CD8-positive, alpha-beta memory T cell (primary cell): ENCODE results near the gene TTC9. TPM values are rescaled to one million over a fixed set of nuclear protein-coding genes. Genes with fewer than 3 reads are reported as not detected.
"Not testable (repeated sequence)": the region's sequence is repeated elsewhere in the genome, so short reads cannot be mapped to it uniquely, and the experiment has no call there.

ENCODE experiments used
- CTCF ChIA-PET: fragments of 350-600 bp; sonication (Branson Sonifier 250); formaldehyde crosslinking; loops from one replicate; lab custom pipeline; 2021; ENCODE audit warnings: antibody characterized with exemption; lab: Charles Lee
- POLR2A ChIA-PET: fragments of 350-600 bp; sonication (Branson Sonifier 250); formaldehyde crosslinking; loops from one replicate; lab custom pipeline; 2021; ENCODE audit warnings: antibody characterized with exemption; lab: Charles Lee
- DNase-seq, 5 donors: peaks; one replicate each; pipeline versions ENCODE4 v3.0.0 to v3.0.0-alpha.2; 2020 to 2022; ENCODE audit warnings: mixed read lengths in 1 of 5
- H3K27ac ChIP-seq: one replicate; pipeline ENCODE4 v1.7.0; 2013; ENCODE audit warnings: low read depth, mild to moderate bottlenecking, low read length, moderate library complexity
- H3K27me3 ChIP-seq: 2 replicates; pipeline ENCODE4 v1.7.0; 2013; ENCODE audit warnings: low read length, mild to moderate bottlenecking; ENCODE audit not compliant: insufficient read depth, poor library complexity, severe bottlenecking
- H3K36me3 ChIP-seq: 2 replicates; pipeline ENCODE4 v1.7.0; 2013; ENCODE audit warnings: mild to moderate bottlenecking, low read length, moderate library complexity; ENCODE audit not compliant: insufficient read depth
- H3K4me1 ChIP-seq: 2 replicates; pipeline ENCODE4 v1.7.0; 2013; ENCODE audit warnings: mild to moderate bottlenecking, low read length, moderate library complexity; ENCODE audit not compliant: insufficient read depth
- H3K4me3 ChIP-seq: 2 replicates; pipeline ENCODE4 v1.7.0; 2013; ENCODE audit warnings: mild to moderate bottlenecking, low read length
- H3K9me3 ChIP-seq: 2 replicates; pipeline ENCODE4 v1.7.0; 2013; ENCODE audit warnings: mild to moderate bottlenecking, low read length
- H3K27ac Mint-ChIP-seq, 8 donors: one replicate each; pipeline ENCODE4 v1.8.0; 2020 to 2021; ENCODE audit warnings: mixed read lengths in 8 of 8, mild to moderate bottlenecking in 6 of 8, inconsistent platforms in 3 of 8, moderate library complexity in 3 of 8
- H3K27me3 Mint-ChIP-seq, 2 donors: one replicate each; pipeline ENCODE4 v1.8.0; 2020 to 2021; ENCODE audit warnings: mixed read lengths in 2 of 2, mild to moderate bottlenecking in 1 of 2, moderate library complexity in 1 of 2
- H3K36me3 Mint-ChIP-seq, 3 donors: one replicate each; pipeline ENCODE4 v1.8.0; 2020 to 2021; ENCODE audit warnings: mixed read lengths in 3 of 3, inconsistent platforms in 1 of 3, mild to moderate bottlenecking in 1 of 3
- H3K4me1 Mint-ChIP-seq, 3 donors: one replicate each; pipeline ENCODE4 v1.8.0; 2020 to 2021; ENCODE audit warnings: mixed read lengths in 3 of 3, inconsistent platforms in 1 of 3, mild to moderate bottlenecking in 1 of 3
- H3K4me3 Mint-ChIP-seq, 7 donors: one replicate each; pipeline ENCODE4 v1.8.0; 2020 to 2021; ENCODE audit warnings: mixed read lengths in 7 of 7, mild to moderate bottlenecking in 6 of 7, moderate library complexity in 4 of 7, inconsistent platforms in 2 of 7
- H3K9me3 Mint-ChIP-seq, 5 donors: one replicate each; pipeline ENCODE4 v1.8.0; 2020 to 2022; ENCODE audit warnings: mixed read lengths in 5 of 5, mild to moderate bottlenecking in 3 of 5, moderate library complexity in 2 of 5, inconsistent platforms in 1 of 5
- polyA plus RNA-seq: library from polyadenylated mRNA; unstranded; fragments of 300-500 nt; fragmentation: Illumina TruSeq; gene quantifications from one replicate; pipeline ENCODE4 v1.2.3, GENCODE V29; 2021
- total RNA-seq, 2 experiments: library from RNA; stranded (reverse); gene quantifications; one replicate each; pipeline ENCODE4 v1.2.3, GENCODE V29; 2021

Gene TTC9
- total and polyA plus RNA-seq, 3 experiments from 2014 or later = 5.8 to 12.5 (median 6.5) TPM

GRCh38 chr14:70702161-70702560 lies 60.4 kb downstream of the TTC9 start:
- Mint-ChIP-seq H3K4me1 (peaks cover 0 to 4% (median 0%) of the 10 kb centered on the region in 3 donors), H3K27me3 (peaks cover 0 to 6% of the 10 kb centered on the region in 2 donors), H3K4me3 (no peak overlapping the region), H3K36me3 (no peaks in the 10 kb centered on the region), H3K27ac (peak overlapping the region in 2 of 8 donors; percentile 2 to 18), H3K9me3 (no peaks in the 10 kb centered on the region)
- H3K27ac ChIP-seq = no peak overlapping the region
- POLR2A ChIA-PET = no interaction called here
- H3K4me1 ChIP-seq = no peaks in the 10 kb centered on the region
- CTCF ChIA-PET = no interaction called here
- no peak for DNase-seq
- no peaks in the 10 kb centered on the region for H3K36me3 ChIP-seq
- H3K9me3 ChIP-seq = no peaks in the 10 kb centered on the region
- no peaks in the 10 kb centered on the region for H3K27me3 ChIP-seq
- no peak overlapping the region for H3K4me3 ChIP-seq

- H3K27me3 Mint-ChIP-seq, H3K27me3 ChIP-seq, H3K27ac Mint-ChIP-seq, H3K4me3 ChIP-seq, H3K4me1 ChIP-seq, H3K36me3 Mint-ChIP-seq, DNase-seq, H3K9me3 ChIP-seq, POLR2A ChIA-PET, H3K9me3 Mint-ChIP-seq, H3K36me3 ChIP-seq, H3K4me1 Mint-ChIP-seq, H3K27ac ChIP-seq, H3K4me3 Mint-ChIP-seq, CTCF ChIA-PET: not testable (repeated sequence)
Observed at GRCh38 chr14:70703621-70704168, 62.0 kb downstream of the TTC9 start.

- DNase-seq = no peak
- Mint-ChIP-seq H3K27me3 (peaks cover 0 to 7% of the 10 kb centered on the region in 2 donors), H3K9me3 (no peaks in the 10 kb centered on the region), H3K27ac (peak overlapping the region in 1 of 8 donors; percentile 4), H3K4me1 (peaks cover 0 to 4% (median 0%) of the 10 kb centered on the region in 3 donors), H3K36me3 (no peaks in the 10 kb centered on the region), H3K4me3 (no peak overlapping the region)
- no peak overlapping the region for H3K27ac ChIP-seq
- ChIA-PET POLR2A (no interaction called here), CTCF (interaction anchor here (0.7 to 1.6 kb wide), 4 partner anchors 8 to 84 kb away, joined by 3 read pairs; no protein-coding TSS in a partner anchor)
- H3K4me1 ChIP-seq = no peaks in the 10 kb centered on the region
- no peaks in the 10 kb centered on the region for H3K27me3 ChIP-seq
- H3K36me3 ChIP-seq = no peaks in the 10 kb centered on the region
- no peaks in the 10 kb centered on the region for H3K9me3 ChIP-seq
- no peak overlapping the region for H3K4me3 ChIP-seq
Observed at GRCh38 chr14:70704960-70705359, 63.2 kb downstream of the TTC9 start.

GRCh38 chr14:70706177-70706576 lies 64.5 kb downstream of the TTC9 start:
- H3K4me1 Mint-ChIP-seq = peaks cover 0 to 4% (median 0%) of the 10 kb centered on the region in 3 donors
- ChIA-PET POLR2A (no interaction called here), CTCF (interaction anchor here (1.4 to 1.6 kb wide), 3 partner anchors 7 to 112 kb away, joined by 3 read pairs; no protein-coding TSS in a partner anchor)
- no peak overlapping the region for H3K4me3 Mint-ChIP-seq
- Histone ChIP-seq H3K9me3 (no peaks in the 10 kb centered on the region), H3K27me3 (no peaks in the 10 kb centered on the region), H3K27ac (no peak overlapping the region), H3K4me3 (no peak overlapping the region), H3K4me1 (no peaks in the 10 kb centered on the region), H3K36me3 (no peaks in the 10 kb centered on the region)
- DNase-seq = no peak
- no peak overlapping the region for H3K27ac Mint-ChIP-seq
- no peaks in the 10 kb centered on the region for H3K9me3 Mint-ChIP-seq
- peaks cover 0 to 6% of the 10 kb centered on the region in 2 donors for H3K27me3 Mint-ChIP-seq
- no peaks in the 10 kb centered on the region for H3K36me3 Mint-ChIP-seq

- Mint-ChIP-seq H3K36me3 (no peaks in the 10 kb centered on the region), H3K9me3 (no peaks in the 10 kb centered on the region), H3K27ac (no peak overlapping the region), H3K4me3 (no peak overlapping the region), H3K4me1 (peaks cover 0 to under 1% (median 0%) of the 10 kb centered on the region in 3 donors), H3K27me3 (peaks cover 0 to 4% of the 10 kb centered on the region in 2 donors)
- Histone ChIP-seq H3K27me3 (no peaks in the 10 kb centered on the region), H3K4me1 (no peaks in the 10 kb centered on the region), H3K9me3 (no peaks in the 10 kb centered on the region), H3K27ac (no peak overlapping the region), H3K4me3 (no peak overlapping the region), H3K36me3 (no peaks in the 10 kb centered on the region)
- CTCF ChIA-PET = interaction anchor here (0.8 to 1.4 kb wide), 4 partner anchors 86 to 111 kb away, joined by 3 read pairs; no protein-coding TSS in a partner anchor
- POLR2A ChIA-PET = no interaction called here
- no peak for DNase-seq
Observed at GRCh38 chr14:70707138-70708038, 65.7 kb downstream of the TTC9 start.

GRCh38 chr14:70708717-70709570 lies 67.2 kb downstream of the TTC9 start:
- Mint-ChIP-seq H3K4me1 (peaks cover under 1 to 2% (median 2%) of the 10 kb centered on the region in 3 donors), H3K27me3 (peaks cover 0 to 4% of the 10 kb centered on the region in 2 donors), H3K4me3 (no peak overlapping the region), H3K9me3 (no peaks in the 10 kb centered on the region), H3K36me3 (no peaks in the 10 kb centered on the region), H3K27ac (no peak overlapping the region)
- H3K9me3 ChIP-seq = no peaks in the 10 kb centered on the region
- H3K4me3 ChIP-seq = no peak overlapping the region
- H3K27ac ChIP-seq = no peak overlapping the region
- DNase-seq = no peak
- no peaks in the 10 kb centered on the region for H3K36me3 ChIP-seq
- ChIA-PET POLR2A (no interaction called here), CTCF (interaction anchor here (1.0 to 1.7 kb wide), 4 partner anchors 67 to 108 kb away, joined by 3 to 4 read pairs (median 3); partner anchors contain the start of gene TTC9)
- no peaks in the 10 kb centered on the region for H3K27me3 ChIP-seq
- peaks cover 2% of the 10 kb centered on the region for H3K4me1 ChIP-seq

- Mint-ChIP-seq H3K4me3 (no peak overlapping the region), H3K9me3 (no peaks in the 10 kb centered on the region), H3K36me3 (no peaks in the 10 kb centered on the region), H3K27ac (no peak overlapping the region), H3K27me3 (peaks cover under 1 to 4% of the 10 kb centered on the region in 2 donors), H3K4me1 (peaks cover 2 to 5% (median 4%) of the 10 kb centered on the region in 3 donors)
- H3K9me3 ChIP-seq = no peaks in the 10 kb centered on the region
- H3K4me1 ChIP-seq = peaks cover 7% of the 10 kb centered on the region
- no peaks in the 10 kb centered on the region for H3K36me3 ChIP-seq
- no peaks in the 10 kb centered on the region for H3K27me3 ChIP-seq
- POLR2A ChIA-PET = no interaction called here
- H3K4me3 ChIP-seq = no peak overlapping the region
- no peak overlapping the region for H3K27ac ChIP-seq
- no peak for DNase-seq
- CTCF ChIA-PET = interaction anchor here (1.6 to 1.7 kb wide), 2 partner anchors 68 to 107 kb away, joined by 3 to 4 read pairs; partner anchors contain the start of gene TTC9
Observed at GRCh38 chr14:70709726-70710382, 68.1 kb downstream of the TTC9 start.
